Activated CD4-positive, alpha-beta T cell treated with anti-CD3 and anti-CD28 coated beads, Interleukin-2, amount 10 ng/mL, durations not matched to agents 24 days and 14 days (primary cell): Measurements from ENCODE around the gene WRAP53. TPM values are rescaled to one million over a fixed set of nuclear protein-coding genes. Genes with fewer than 3 reads are reported as not detected.

Experiments
- DNase-seq: peaks from one replicate; pipeline ENCODE4 v3.0.0; 2022
- H3K27ac Mint-ChIP-seq: one replicate; pipeline ENCODE4 v1.8.0; 2022; ENCODE audit warnings: mild to moderate bottlenecking, mixed read lengths
- H3K27me3 Mint-ChIP-seq: one replicate; pipeline ENCODE4 v1.8.0; 2022; ENCODE audit warnings: mixed read lengths
- H3K36me3 Mint-ChIP-seq: one replicate; pipeline ENCODE4 v1.8.0; 2022; ENCODE audit warnings: low read depth, mild to moderate bottlenecking, mixed read lengths
- H3K4me1 Mint-ChIP-seq: one replicate; pipeline ENCODE4 v1.8.0; 2021; ENCODE audit warnings: mixed read lengths
- H3K4me3 Mint-ChIP-seq: one replicate; pipeline ENCODE4 v1.8.0; 2022; ENCODE audit warnings: mild to moderate bottlenecking, moderate library complexity, mixed read lengths
- H3K9me3 Mint-ChIP-seq: one replicate; pipeline ENCODE4 v1.8.0; 2021; ENCODE audit warnings: mixed read lengths
- intact Hi-C: fragments of 100-400 bp; cut with micrococcal nuclease; formaldehyde crosslinking; loops from one replicate; pipeline ENCODE4 v1.15.1; 2023
- total RNA-seq: library from RNA; stranded (reverse); gene quantifications from 2 replicates; pipeline ENCODE4 v1.2.3, GENCODE V29; 2022

The WRAP53 gene
- total RNA-seq, 1 donor from 2014 or later, result 33.8 TPM

DNA sequence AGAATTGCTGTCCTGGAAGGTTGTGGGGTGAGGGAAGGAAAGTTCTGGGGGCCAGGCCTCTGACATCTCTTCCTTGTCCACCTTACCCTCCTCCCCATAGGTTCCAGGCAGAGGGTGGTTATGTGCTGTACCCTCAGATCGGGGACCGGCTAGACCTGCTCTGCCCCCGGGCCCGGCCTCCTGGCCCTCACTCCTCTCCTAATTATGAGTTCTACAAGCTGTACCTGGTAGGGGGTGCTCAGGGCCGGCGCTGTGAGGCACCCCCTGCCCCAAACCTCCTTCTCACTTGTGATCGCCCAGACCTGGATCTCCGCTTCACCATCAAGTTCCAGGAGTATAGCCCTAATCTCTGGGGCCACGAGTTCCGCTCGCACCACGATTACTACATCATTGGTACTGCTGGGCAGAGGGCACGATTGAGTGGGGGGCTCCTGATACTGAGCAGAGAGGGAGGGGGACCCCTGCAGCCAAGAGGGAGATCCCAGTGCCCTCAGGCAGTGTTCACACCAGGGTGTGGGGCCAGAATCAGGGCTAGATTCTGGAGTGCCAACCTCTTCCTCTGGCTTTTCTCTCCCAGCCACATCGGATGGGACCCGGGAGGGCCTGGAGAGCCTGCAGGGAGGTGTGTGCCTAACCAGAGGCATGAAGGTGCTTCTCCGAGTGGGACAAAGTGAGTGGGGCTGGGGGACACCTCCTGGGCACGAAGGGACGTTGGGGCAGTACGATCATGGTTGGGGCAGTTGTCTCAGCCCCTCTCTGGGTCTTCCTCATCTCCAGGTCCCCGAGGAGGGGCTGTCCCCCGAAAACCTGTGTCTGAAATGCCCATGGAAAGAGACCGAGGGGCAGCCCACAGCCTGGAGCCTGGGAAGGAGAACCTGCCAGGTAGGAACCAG is 19.8 kb downstream of the WRAP53 start:
- H3K27ac Mint-ChIP-seq, result no peak overlapping the region
- peaks cover 7% of the 10 kb centered on the region for H3K36me3 Mint-ChIP-seq
- no peak for DNase-seq
- peaks cover 28% of the 10 kb centered on the region for H3K4me1 Mint-ChIP-seq
- peaks cover 55% of the 10 kb centered on the region for H3K27me3 Mint-ChIP-seq
- H3K9me3 Mint-ChIP-seq, result no peaks in the 10 kb centered on the region
- H3K4me3 Mint-ChIP-seq, result no peak overlapping the region
- intact Hi-C loops, result no loop called here

GRCh38 chr17:7709031-7709430 is 20.8 kb downstream of the WRAP53 start:
- H3K9me3 Mint-ChIP-seq, result no peaks in the 10 kb centered on the region

DNA sequence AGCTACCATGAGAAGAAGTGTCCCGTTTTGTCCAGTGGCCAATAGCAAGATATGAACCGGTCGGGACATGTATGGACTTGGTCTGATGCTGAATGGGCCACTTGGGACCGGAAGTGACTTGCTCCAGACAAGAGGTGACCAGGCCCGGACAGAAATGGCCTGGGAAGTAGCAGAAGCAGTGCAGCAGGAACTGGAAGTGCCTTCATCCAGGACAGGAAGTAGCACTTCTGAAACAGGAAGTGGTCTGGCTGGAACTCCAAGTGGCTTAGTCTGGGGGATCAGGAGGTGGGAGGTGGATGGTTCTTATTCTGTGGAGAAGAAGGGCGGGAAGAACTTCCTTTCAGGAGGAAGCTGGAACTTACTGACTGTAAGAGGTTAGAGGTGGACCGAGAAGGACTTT is 22.0 kb downstream of the WRAP53 start:
- peaks cover 2% of the 10 kb centered on the region for H3K36me3 Mint-ChIP-seq
- H3K9me3 Mint-ChIP-seq, result no peaks in the 10 kb centered on the region
- H3K27ac Mint-ChIP-seq, result no peak overlapping the region
- H3K27me3 Mint-ChIP-seq, result peaks cover 54% of the 10 kb centered on the region
- intact Hi-C loops, result no loop called here
- no peak overlapping the region for H3K4me3 Mint-ChIP-seq
- no peak for DNase-seq
- peaks cover 24% of the 10 kb centered on the region for H3K4me1 Mint-ChIP-seq

More at GRCh38 chr17:7709031-7709430, 20.8 kb downstream of the WRAP53 start:
- peaks cover 2% of the 10 kb centered on the region for H3K36me3 Mint-ChIP-seq
- H3K4me3 Mint-ChIP-seq, result no peak overlapping the region
- intact Hi-C loops, result no loop called here
- no peak for DNase-seq
- H3K27me3 Mint-ChIP-seq, result peaks cover 55% of the 10 kb centered on the region
- H3K27ac Mint-ChIP-seq, result no peak overlapping the region
- peaks cover 30% of the 10 kb centered on the region for H3K4me1 Mint-ChIP-seq

GRCh38 chr17:7711051-7711755 is 22.9 kb downstream of the WRAP53 start:
- intact Hi-C loops, result no loop called here
- Mint-ChIP-seq H3K9me3 (no peaks in the 10 kb centered on the region), H3K4me1 (peaks cover 20% of the 10 kb centered on the region), H3K27ac (no peak overlapping the region), H3K36me3 (no peaks in the 10 kb centered on the region), H3K27me3 (peaks cover 56% of the 10 kb centered on the region), H3K4me3 (no peak overlapping the region)
- DNase-seq, result no peak

- Mint-ChIP-seq H3K4me3 (no peak overlapping the region), H3K36me3 (no peaks in the 10 kb centered on the region), H3K4me1 (peaks cover 26% of the 10 kb centered on the region), H3K9me3 (no peaks in the 10 kb centered on the region), H3K27me3 (peaks cover 55% of the 10 kb centered on the region), H3K27ac (no peak overlapping the region)
- DNase-seq, result no peak
- intact Hi-C loops, result no loop called here
Observed at GRCh38 chr17:7712111-7712771, 24.0 kb downstream of the WRAP53 start.

DNA sequence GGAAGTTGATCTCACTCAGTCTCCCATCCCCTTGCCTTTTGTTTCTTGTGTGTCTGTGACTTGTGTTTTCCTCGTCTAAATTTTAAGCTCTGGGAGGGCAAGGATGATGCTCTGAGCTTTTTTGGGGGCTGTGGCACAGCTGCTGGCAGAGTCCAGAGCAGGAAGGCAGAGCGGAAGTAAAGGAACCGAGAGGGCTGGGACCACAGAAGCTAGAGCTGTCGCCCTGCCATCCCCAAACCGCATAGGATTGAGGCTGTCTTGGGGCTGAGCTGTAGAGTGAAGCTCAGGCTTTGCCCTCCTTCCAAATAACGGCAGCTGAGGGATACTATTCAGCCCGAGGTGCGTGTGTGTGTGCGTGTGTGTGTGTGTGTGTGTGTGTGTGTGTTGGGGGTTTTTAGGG is 25.5 kb downstream of the WRAP53 start:
- Mint-ChIP-seq H3K36me3 (no peaks in the 10 kb centered on the region), H3K4me3 (no peak overlapping the region), H3K4me1 (peaks cover 39% of the 10 kb centered on the region), H3K27ac (no peak overlapping the region), H3K9me3 (no peaks in the 10 kb centered on the region), H3K27me3 (peaks cover 61% of the 10 kb centered on the region)
- no peak for DNase-seq
- intact Hi-C loops, result no loop called here

- Mint-ChIP-seq H3K27me3 (peaks cover 70% of the 10 kb centered on the region), H3K4me3 (no peak overlapping the region), H3K9me3 (no peaks in the 10 kb centered on the region), H3K4me1 (peaks cover 38% of the 10 kb centered on the region), H3K27ac (no peak overlapping the region), H3K36me3 (no peaks in the 10 kb centered on the region)
- no peak for DNase-seq
- intact Hi-C loops, result no loop called here
Observed at GRCh38 chr17:7714721-7715594, 26.7 kb downstream of the WRAP53 start.

- H3K27ac Mint-ChIP-seq, result no peak overlapping the region
- peak overlapping the region; percentile 83 for H3K4me3 Mint-ChIP-seq
- H3K4me1 Mint-ChIP-seq, result peaks cover 31% of the 10 kb centered on the region
- H3K27me3 Mint-ChIP-seq, result peaks cover 75% of the 10 kb centered on the region
- no peak for DNase-seq
- H3K36me3 Mint-ChIP-seq, result no peaks in the 10 kb centered on the region
- no peaks in the 10 kb centered on the region for H3K9me3 Mint-ChIP-seq
- intact Hi-C loops, result no loop called here
Observed at GRCh38 chr17:7715936-7716886, 27.9 kb downstream of the WRAP53 start.

GRCh38 chr17:7716901-7717755 is 28.9 kb downstream of the WRAP53 start, which contains the start of gene DNAH2:
Gene DNAH2 (plus strand): TSS chr17:7717744. CDS start chr17:7719735, 1,991 bp downstream.
- intact Hi-C loops, result loop anchor here (1.0 kb wide), 1 partner anchor 29 kb away; the partner anchor contains the start of gene WRAP53
- Mint-ChIP-seq H3K4me3 (peak within 1 kb of the TSS; percentile 83), H3K27ac (no peak within 1 kb of the TSS)

GRCh38 chr17:7717756-7718350 is 29.6 kb downstream of the WRAP53 start:
- intact Hi-C loops, result loop anchor here (1.0 kb wide), 1 partner anchor 30 kb away; the partner anchor contains the start of gene WRAP53
- peak; percentile 87 for DNase-seq
- Mint-ChIP-seq H3K4me1 (peaks cover 26% of the 10 kb centered on the region), H3K36me3 (no peaks in the 10 kb centered on the region), H3K4me3 (peak overlapping the region; percentile 83), H3K9me3 (no peaks in the 10 kb centered on the region), H3K27ac (no peak overlapping the region), H3K27me3 (peaks cover 74% of the 10 kb centered on the region)

More at GRCh38 chr17:7716901-7717755, 28.9 kb downstream of the WRAP53 start, which contains the start of gene DNAH2:
- Mint-ChIP-seq H3K27me3 (peaks cover 76% of the 10 kb centered on the region), H3K36me3 (no peaks in the 10 kb centered on the region), H3K4me1 (peaks cover 28% of the 10 kb centered on the region), H3K9me3 (no peaks in the 10 kb centered on the region)
- DNase-seq, result peak; percentile 85

DNA sequence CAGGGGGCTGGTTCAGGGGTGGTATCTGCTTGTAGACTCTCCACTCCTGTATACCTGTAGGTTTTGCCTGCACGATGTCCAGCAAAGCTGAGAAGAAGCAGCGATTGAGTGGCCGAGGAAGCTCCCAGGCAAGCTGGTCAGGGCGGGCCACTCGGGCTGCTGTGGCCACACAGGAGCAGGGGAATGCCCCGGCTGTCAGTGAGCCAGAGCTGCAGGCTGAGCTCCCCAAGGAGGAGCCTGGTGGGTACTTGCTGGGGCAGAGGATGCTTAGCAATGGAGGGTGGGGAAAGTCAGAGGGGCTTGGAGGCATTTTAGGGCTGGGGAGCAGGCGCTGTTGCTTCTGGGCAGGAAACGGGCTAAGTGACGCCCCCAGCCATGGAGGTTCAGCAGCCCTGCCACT is 31.4 kb downstream of the WRAP53 start:
- Mint-ChIP-seq H3K36me3 (no peaks in the 10 kb centered on the region), H3K27me3 (peaks cover 69% of the 10 kb centered on the region), H3K4me3 (no peak overlapping the region), H3K4me1 (peaks cover 22% of the 10 kb centered on the region), H3K9me3 (no peaks in the 10 kb centered on the region), H3K27ac (no peak overlapping the region)
- intact Hi-C loops, result no loop called here
- DNase-seq, result no peak
